HG03039 (cell line): ENCODE data around the gene BSG.
"Not testable (repeated sequence)": the region's sequence is repeated elsewhere in the genome, so short reads cannot be mapped to it uniquely, and the experiment has no call there.

ENCODE experiments used
- ATAC-seq: cut with Tn5 transposase; IDR thresholded peaks from one replicate; pipeline ENCODE4 v1.9.1; 2021; ENCODE audit warnings: mild to moderate bottlenecking, moderate library complexity; ENCODE audit not compliant: unreplicated experiment

The BSG gene

DNA sequence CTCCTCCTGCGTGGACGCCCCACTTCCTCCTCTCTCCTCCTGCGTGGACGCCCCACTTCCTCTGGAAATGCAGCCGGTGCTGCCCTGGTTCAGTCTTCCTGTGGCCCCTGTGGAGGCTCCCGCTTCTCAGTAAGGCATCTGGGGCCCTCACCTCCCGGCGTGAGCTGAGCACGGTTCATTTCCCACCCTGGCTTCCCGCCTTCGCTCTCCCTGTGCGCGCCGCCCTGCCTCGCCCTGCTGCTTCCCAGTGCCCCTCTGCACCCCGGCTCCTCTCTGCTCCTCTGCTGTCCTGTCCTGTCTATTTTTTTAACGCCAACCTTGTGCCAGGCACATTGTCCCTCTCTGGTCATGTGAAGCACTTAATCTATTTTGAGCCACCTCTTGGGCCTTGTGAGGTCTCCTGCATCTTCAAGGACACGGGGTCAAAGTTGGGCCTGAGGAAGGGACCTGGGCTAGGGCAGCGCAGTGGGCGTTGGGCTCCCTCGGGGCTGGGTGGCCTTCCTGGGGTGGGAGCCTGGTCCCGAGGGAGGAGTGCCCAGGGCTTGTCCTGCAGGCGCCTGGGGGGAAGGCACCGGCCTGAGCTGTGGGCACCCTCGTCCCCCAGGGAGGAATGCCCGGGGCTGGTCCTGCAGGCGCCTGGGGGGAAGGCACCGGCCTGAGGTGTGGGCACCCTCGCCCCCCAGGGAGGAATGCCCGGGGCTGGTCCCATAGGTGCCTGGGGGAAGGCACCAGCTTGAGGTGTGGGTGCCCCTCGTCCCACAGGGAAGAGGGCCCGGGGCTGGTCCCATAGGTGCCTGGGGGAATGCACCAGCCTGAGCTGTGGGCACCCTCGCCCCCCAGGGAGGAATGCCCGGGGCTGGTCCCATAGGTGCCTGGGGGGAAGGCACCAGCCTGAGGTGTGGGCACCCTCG lies 30.2 kb downstream of the BSG start:
- ATAC-seq = no peak

DNA sequence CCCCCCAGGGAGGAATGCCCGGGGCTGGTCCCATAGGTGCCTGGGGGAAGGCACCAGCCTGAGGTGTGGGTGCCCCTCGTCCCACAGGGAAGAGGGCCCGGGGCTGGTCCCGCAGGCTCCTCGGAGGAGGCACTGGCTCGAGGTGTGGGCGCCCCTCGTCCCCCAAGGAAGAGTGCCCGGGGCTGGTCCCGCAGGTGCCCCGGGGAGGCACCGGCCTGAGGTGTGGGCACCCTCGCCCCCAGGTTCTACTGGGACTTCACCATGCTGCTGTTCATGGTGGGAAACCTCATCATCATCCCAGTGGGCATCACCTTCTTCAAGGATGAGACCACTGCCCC lies 30.9 kb downstream of the BSG start:
- ATAC-seq = not testable (repeated sequence)

DNA sequence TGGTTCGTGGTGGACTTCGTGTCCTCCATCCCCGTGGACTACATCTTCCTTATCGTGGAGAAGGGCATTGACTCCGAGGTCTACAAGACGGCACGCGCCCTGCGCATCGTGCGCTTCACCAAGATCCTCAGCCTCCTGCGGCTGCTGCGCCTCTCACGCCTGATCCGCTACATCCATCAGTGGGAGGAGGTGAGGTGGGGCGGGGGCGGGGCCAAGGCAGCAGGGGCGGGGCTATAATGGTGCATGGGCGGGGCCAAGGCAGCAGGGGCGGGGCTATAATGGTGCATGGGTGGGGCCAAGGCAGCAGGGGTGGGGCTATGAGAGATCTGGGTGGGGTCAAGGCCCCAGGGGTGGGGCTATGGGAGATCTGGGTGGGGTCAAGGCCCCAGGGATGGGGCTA lies 31.4 kb downstream of the BSG start:
- not testable (repeated sequence) for ATAC-seq

DNA sequence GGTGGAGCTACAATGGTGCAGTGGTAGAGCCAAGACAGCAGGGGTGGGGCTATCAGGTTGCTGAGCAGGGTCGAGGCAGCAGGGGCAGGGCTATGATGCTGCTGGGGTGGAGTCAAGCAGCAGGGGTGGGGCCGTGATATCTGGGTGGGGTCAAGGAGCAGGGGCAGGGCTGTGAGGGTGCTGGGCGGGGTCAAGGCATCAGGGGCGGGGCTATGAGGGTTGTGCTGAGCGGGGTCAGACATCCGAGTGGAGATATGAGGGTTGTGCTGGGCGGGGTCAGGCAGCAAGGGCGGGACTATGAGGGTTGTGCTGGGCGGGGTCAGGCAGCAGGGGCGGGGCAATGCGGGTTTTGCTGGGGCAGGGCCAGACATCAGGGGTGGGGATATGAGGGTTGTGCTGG lies 32.0 kb downstream of the BSG start:
- no peak for ATAC-seq

DNA sequence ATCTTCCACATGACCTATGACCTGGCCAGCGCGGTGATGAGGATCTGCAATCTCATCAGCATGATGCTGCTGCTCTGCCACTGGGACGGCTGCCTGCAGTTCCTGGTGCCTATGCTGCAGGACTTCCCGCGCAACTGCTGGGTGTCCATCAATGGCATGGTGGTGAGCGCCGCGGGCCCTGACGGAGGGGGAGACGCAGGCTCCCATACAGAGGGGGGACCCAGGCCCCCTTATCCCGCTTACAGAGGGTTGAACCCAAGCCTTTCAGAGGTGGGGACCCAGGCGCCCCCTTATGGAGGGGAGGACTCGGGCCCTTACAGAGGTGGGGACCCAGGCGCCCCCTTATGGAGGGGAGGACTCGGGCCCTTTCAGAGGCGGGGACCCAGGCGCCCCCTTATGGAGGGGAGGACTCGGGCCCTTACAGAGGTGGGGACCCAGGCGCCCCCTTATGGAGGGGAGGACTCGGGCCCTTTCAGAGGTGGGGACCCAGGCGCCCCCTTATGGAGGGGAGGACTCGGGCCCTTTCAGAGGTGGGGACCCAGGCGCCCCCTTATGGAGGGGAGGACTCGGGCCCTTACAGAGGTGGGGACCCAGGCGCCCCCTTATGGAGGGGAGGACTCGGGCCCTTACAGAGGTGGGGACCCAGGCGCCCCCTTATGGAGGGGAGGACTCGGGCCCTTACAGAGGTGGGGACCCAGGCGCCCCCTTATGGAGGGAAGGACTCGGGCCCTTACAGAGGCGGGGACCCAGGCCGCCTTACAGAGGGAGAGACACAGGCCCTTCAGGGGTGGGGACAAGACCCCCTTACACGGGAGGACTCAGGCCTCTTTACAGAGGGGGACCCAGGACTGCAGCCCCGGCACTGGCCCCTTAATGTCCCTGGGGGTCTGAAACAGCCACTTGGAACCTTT lies 32.9 kb downstream of the BSG start:
- ATAC-seq = not testable (repeated sequence)

DNA sequence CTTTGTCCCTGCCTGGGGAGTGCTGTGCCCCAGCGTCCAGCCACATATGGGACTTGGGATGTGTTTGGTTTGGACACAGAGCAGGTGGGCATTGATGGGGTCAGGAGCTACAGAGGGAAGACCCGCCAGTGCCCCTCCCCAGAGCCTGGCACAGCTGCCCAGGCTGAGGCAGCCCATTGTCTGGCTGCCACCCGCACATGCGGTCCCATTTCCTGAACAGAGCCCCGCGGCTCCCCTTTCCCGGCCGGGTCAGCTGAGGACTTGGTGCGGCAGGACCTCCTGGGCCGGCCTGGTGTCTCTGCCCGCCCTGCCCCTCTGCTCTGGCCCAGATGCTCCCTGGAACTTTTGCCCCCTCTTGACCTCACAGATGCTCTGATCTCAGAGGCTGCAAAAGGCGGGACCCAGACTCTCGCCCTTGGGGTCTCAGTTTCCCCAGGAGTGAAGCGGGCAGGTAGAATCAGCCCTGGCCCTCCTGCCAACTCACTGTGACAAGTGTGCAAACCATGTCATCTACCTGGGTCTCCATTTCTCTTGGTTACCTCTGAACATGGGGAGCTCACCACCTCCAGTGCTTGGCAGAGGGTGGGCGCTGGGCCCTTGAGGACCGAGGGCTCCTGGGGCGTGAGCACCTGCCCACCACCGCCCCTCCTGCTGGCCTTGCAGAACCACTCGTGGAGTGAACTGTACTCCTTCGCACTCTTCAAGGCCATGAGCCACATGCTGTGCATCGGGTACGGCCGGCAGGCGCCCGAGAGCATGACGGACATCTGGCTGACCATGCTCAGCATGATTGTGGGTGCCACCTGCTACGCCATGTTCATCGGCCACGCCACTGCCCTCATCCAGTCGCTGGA lies 35.1 kb downstream of the BSG start:
- ATAC-seq = no peak

DNA sequence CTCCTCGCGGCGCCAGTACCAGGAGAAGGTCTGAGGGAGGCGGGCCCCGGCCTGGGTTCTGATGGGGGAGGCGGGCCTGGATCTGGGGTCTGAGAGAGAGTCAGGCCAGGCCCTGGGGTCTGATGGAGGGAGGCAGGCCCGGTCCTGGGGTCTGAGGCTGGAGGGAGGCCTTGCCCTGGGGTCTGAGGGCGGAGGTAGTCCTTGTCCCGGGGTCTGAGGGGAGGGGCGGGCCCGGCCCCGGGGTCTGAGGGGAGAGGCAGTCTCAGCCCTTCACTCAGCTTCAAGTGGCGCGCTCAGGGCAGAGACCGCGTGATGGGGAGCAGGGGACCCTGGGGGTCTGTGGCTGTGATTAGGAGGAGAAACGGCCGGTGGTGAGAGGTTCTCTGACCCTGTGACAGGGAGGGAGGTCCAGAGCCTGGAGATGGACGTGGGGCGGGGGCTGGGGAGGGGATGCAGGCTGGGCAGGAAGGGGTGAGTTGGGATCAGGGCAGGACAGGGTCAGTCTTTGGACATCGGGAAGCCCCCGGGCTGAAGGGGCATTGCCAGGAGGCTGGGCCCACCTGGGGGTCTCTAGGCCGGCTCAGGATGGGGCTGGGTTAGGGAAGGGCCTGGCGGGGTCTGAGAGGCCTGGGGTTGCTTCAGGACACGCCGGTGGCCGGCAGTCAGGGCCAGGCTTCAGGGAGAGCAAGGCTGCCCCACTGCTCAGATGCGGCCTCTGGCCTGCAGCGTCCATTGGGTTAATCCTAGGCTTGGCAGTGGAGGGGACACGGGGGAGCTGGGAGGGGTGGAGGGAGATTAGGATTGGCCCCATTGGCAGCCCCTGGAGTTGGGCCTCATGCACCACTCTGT lies 36.0 kb downstream of the BSG start:
- no peak for ATAC-seq

DNA sequence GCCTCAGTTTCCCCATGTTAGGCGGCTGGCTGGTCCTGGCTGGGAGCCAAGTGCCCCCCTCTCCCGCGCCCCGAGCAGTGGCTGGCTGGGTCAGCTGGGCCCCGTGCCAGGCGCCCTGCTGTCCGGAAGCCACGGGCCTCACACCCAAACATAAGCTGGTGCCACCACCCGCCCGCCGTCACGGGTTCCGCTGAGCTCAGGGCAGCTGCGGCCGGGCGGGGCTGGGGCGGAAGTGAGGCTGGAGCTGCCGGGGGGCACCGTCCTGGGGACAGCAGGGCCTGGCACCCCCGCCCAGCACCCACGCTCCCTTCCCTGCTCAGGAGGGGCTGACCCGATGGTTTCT lies 36.6 kb downstream of the BSG start:
- no peak for ATAC-seq

DNA sequence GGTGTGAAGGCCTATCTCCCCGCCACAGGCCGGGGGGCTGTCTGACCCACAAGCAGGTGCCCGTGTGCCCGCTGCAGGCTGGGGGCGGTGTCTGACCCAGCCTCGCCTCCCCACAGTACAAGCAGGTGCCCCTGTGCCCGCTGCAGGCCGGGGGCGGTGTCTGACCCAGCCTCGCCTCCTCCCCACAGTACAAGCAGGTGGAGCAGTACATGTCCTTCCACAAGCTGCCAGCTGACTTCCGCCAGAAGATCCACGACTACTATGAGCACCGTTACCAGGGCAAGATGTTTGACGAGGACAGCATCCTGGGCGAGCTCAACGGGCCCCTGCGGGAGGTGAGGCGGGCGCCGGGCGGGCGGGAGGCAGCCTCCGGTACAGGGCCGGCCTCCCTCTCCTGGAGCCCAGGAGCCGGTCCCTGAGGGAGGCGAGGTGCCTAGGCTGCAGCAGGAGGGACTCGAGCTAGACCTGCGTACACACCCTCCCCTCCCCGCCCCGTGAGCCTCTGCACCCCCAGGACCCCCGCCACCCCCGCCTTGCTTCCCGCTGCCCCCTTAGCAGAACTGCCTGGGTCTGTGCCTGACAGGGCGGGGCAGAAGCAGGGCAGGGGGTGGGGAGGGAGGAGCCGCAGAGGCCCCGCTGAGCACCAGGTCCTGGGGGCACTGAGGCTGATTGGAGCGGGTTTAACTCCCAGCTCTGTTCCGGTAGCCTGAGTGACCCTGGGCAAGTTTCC lies 37.8 kb downstream of the BSG start:
- ATAC-seq = no peak

DNA sequence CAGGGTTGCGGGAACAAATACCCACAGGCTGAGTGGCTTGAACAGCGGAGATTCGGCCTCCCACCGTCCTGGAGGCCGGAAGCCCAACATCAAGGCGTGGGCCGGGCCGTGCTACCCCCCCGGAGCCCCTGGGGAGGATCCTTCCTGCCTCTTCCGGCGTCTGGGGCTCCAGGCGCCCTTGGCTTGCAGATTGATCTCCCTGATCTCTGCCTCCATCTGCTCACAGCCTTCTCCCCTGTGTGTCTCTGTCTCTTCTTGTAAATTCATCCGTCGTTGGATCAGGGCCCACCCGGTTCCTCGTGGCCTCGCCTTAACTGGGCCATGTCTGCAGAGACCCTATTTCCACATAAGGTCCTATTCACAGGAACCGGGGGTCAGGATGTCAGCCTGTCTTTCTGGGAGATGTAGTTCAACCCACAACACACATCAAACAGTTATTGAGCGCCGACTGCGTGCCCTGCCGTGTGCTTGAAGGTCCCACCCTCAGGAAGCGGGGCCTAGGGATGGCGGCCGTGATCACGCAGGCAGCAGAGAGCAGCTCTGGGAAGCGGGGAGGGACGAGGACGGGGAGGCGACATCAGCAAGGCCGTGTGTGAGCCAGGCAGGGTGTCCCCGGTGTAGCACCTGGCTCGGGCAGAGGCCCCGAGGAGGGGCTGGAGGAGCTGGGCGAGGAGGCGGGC lies 38.5 kb downstream of the BSG start:
- no peak for ATAC-seq

DNA sequence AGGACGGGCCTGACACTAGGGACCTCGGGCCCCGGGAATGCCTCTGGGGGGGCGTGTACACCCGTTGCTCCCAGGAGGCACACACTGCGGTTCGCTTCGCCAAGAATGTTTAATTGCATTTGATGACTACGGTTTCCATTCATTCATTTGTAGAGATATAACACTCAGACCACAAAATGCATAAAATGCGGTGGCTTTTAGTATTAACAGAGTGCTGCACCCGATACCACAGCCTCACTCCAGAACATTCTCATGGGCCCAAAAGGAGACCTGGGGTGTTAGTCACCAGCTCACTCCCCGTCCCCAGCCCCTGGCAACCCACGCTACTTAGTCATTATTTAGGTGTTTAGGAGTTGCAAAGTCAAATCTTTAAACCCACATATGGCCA lies 39.1 kb downstream of the BSG start:
- ATAC-seq = no peak

DNA sequence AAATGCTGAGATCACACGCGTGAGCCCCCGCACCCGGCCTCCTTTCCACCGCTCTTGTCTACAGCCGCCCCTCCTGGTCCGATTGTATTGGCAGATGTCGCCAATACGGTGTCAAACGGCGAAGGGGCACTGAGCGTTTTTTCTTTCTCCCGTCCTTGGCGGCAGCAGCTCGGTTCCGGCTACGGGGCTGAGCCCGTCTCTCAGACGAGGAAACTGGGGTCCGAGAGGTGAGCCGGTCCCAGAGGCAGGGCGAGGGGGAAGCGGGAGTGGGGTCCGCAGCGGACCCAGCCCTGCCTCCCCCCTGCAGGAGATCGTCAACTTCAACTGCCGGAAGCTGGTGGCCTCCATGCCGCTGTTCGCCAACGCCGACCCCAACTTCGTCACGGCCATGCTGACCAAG lies 40.5 kb downstream of the BSG start:
- no peak for ATAC-seq

DNA sequence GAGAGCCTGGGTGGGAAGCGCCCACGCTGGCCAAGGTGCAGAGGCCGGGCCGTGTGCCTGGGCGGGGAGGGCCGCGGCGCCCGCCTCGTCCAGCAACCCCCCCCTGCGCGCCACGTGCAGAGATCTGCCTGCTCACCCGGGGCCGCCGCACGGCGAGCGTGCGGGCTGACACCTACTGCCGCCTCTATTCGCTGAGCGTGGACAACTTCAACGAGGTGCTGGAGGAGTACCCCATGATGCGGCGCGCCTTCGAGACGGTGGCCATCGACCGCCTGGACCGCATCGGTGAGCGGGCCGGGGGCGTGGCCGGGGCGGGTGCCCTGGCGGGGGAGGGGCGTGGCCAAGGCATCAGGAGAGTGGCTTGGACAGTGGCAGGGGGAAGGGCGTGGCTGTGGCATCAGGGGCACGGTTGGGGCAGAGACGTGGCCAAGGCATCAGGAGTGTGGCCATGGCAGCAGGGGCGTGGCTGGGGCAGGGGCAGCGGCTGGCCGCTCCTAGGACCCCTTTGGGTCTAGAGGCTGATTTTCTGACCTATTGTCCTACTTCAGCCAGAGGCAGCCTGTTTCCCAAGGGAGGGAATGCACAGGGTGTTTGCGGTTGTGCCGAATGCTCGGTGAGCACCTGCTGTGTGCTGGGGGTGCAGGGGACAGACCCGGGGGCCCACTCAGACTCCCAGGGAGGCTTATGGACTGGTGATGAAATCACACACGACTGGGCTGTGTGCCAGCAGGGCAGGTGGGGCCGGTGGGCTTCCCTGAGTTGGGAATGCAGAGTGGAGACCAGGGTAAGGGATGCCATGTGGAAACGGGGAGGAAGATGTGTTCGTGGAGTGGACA lies 41.6 kb downstream of the BSG start:
- ATAC-seq = no peak

DNA sequence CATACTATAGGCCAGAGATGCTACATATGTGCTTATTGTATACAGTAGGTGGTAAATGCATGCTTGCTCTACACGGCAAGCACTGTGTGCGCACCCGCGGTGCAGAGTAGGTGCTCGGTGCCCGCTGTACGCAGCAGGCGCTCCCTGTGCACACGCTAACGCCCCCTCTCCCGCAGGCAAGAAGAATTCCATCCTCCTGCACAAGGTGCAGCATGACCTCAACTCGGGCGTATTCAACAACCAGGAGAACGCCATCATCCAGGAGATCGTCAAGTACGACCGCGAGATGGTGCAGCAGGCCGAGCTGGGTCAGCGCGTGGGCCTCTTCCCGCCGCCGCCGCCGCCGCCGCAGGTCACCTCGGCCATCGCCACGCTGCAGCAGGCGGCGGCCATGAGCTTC lies 43.2 kb downstream of the BSG start:
- ATAC-seq = no peak

DNA sequence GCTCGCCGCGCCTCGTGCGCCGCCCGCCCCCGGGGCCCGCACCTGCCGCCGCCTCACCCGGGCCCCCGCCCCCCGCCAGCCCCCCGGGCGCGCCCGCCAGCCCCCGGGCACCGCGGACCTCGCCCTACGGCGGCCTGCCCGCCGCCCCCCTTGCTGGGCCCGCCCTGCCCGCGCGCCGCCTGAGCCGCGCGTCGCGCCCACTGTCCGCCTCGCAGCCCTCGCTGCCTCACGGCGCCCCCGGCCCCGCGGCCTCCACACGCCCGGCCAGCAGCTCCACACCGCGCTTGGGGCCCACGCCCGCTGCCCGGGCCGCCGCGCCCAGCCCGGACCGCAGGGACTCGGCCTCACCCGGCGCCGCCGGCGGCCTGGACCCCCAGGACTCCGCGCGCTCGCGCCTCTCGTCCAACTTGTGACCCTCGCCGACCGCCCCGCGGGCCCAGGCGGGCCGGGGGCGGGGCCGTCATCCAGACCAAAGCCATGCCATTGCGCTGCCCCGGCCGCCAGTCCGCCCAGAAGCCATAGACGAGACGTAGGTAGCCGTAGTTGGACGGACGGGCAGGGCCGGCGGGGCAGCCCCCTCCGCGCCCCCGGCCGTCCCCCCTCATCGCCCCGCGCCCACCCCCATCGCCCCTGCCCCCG lies 43.8 kb downstream of the BSG start:
- ATAC-seq = no peak

DNA sequence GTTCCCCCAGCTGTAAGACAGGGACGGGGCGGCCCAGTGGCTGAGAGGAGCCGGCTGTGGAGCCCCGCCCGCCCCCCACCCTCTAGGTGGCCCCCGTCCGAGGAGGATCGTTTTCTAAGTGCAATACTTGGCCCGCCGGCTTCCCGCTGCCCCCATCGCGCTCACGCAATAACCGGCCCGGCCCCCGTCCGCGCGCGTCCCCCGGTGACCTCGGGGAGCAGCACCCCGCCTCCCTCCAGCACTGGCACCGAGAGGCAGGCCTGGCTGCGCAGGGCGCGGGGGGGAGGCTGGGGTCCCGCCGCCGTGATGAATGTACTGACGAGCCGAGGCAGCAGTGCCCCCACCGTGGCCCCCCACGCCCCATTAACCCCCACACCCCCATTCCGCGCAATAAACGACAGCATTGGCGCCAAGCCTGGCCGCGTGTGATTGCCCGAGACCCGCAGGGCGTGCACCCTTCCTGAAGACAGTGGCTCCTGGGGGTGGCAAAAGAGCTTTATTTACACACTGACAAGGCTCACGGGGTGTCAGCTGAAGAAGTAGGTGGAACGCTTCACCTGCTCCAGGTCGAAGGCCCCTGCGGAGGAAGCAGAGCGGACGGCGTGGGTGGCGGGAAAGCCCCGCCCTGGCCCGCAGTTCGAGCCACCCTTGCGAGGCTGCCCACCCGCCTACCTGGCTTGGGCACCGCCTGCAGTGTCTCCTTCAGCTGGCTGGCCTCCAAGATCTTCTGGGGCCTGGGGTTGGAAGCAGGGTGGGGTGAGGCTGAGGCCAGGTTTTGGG lies 44.5 kb downstream of the BSG start:
- no peak for ATAC-seq
